ENCODE measurements around the gene UNC5C. TPM values are rescaled to one million over a fixed set of nuclear protein-coding genes. Genes with fewer than 3 reads are reported as not detected.

UNC5C gene
- total RNA-seq, 1 experiment from 2014 or later, result 1.0 TPM

GRCh38 chr4:95526075-95526474, 22.7 kb downstream of the UNC5C start:
- H3K9me3 Mint-ChIP-seq, result no peaks in the 10 kb centered on the region
- ATAC-seq, result no peak
- TF ChIP-seq ZBTB21 (CRISPR knock-in tag; IDR thresholded peaks at IDR 0.05; ENCODE audit: borderline replicate concordance), result no peak
- TF ChIP-seq CTCF (IDR thresholded peaks at IDR 0.05), result no peak
- no peak for TF ChIP-seq PRDM15 (CRISPR knock-in tag; IDR thresholded peaks at IDR 0.05)
- TF ChIP-seq HMGA2 (CRISPR knock-in tag; IDR thresholded peaks at IDR 0.05), result no peak
- TF ChIP-seq ZSCAN18 (CRISPR knock-in tag; IDR thresholded peaks at IDR 0.05), result no peak
- no peak for TF ChIP-seq GTF2I (CRISPR knock-in tag; conservative IDR thresholded peaks at IDR 0.05)
- TF ChIP-seq ZNF416 (CRISPR knock-in tag; IDR thresholded peaks at IDR 0.05), result no peak
- no peak for TF ChIP-seq SMAD4 (CRISPR knock-in tag; IDR thresholded peaks at IDR 0.05)
- TF ChIP-seq ZNF219 (CRISPR knock-in tag; IDR thresholded peaks at IDR 0.05; ENCODE audit: borderline replicate concordance), result no peak
- TF ChIP-seq NFE2L1 (CRISPR knock-in tag; IDR thresholded peaks at IDR 0.05), result no peak
- TF ChIP-seq ZNF121 (CRISPR knock-in tag; IDR thresholded peaks at IDR 0.05), result no peak
- no peak for TF ChIP-seq ZNF425 (CRISPR knock-in tag; conservative IDR thresholded peaks at IDR 0.05)
- TF ChIP-seq SP1 (CRISPR knock-in tag; conservative IDR thresholded peaks at IDR 0.05), result no peak
- TF ChIP-seq E2F4 (CRISPR knock-in tag; IDR thresholded peaks at IDR 0.05; ENCODE audit: borderline replicate concordance, low read depth), result no peak
- TF ChIP-seq ATF3 (CRISPR knock-in tag; conservative IDR thresholded peaks at IDR 0.05), result no peak
- TF ChIP-seq ELF4 (CRISPR knock-in tag; IDR thresholded peaks at IDR 0.05; ENCODE audit: low read depth), result no peak
- TF ChIP-seq RORB (CRISPR knock-in tag; IDR thresholded peaks at IDR 0.05), result no peak
- TF ChIP-seq CBFB (CRISPR knock-in tag; IDR thresholded peaks at IDR 0.05; ENCODE audit: low read depth), result no peak
- TF ChIP-seq NR2C2 (CRISPR knock-in tag; IDR thresholded peaks at IDR 0.05), result no peak
- H3K4me3 Mint-ChIP-seq, result no peak overlapping the region
- DNase-seq (ENCODE audit: low spot score), result no peak
- ChIA-PET POLR2A (no interaction called here), CTCF (no interaction called here)
- H3K27ac Mint-ChIP-seq, result no peak overlapping the region
- H3K27me3 Mint-ChIP-seq (ENCODE audit: low read depth), result no peaks in the 10 kb centered on the region
- H3K4me1 Mint-ChIP-seq, result peaks cover 13% of the 10 kb centered on the region
- H3K36me3 Mint-ChIP-seq, result no peaks in the 10 kb centered on the region
